Measurements from ENCODE around the gene SLC6A16. TPM values are rescaled to one million over a fixed set of nuclear protein-coding genes. Genes with fewer than 3 reads are reported as not detected.
"Not testable (repeated sequence)": the region's sequence is repeated elsewhere in the genome, so short reads cannot be mapped to it uniquely, and the experiment has no call there.

The SLC6A16 gene
- total RNA-seq (2021; ENCODE audit: unreplicated experiment) (1.3 TPM), Bru-seq, nascent RNA (percentile 46 among the genes with signal in this experiment), BruChase-seq, experiment 1, labeled RNA remaining after a 2-hour chase (percentile 56 among the genes with signal in this experiment), BruChase-seq, experiment 2, labeled RNA remaining after a 6-hour chase (percentile 60 among the genes with signal in this experiment)
- polyA plus RNA-seq (2012; ENCODE audit: insufficient read length): 0.19 TPM
- long read RNA-seq: 0 reads

- POLR2A ChIA-PET: no interaction called here
- in situ Hi-C loops (cut with HindIII; ENCODE audit: low pct_unique_long_range_greater_than_20kb, low sequenced_read_pairs): no loop called here
Measured at GRCh38 chr19:49324801-49325576, at the start of gene SLC6A16. TSS of gene SLC6A16 (minus strand) at chr19:49325191. CDS start at chr19:49311347, 13,844 bp downstream.

DNA sequence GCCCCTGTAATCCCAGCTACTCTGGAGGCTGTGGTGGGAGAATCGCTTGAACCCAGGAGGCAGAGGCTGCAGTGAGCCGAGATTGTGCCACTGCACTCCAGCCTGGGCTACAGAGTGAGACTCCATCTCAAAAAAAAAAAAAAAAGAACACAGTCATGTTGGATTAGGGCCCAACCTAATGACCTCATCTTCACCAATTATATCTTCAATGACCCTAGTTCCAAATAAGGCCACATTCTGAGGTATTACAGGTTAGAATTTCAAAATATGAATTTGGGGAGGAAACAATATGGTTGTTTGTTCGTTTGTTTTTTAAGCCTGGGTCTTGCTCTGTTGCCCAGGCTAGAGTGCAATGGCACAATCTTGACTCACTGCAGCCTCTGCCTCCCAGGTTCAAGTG lies 48.2 kb upstream of the SLC6A16 start:
- in situ Hi-C loops (cut with HindIII; ENCODE audit: low pct_unique_long_range_greater_than_20kb, low sequenced_read_pairs); H3K27ac ChIP-seq (ENCODE audit: low read length); ATAC-seq; H3K36me3 ChIP-seq (ENCODE audit: control insufficient read depth, insufficient read depth, low read length); BruUV-seq (replicated peaks); H3K4me1 ChIP-seq (ENCODE audit: control insufficient read depth, insufficient read depth, low read length); H3K27me3 ChIP-seq (ENCODE audit: control insufficient read depth, insufficient read depth, low read length); H3K9me3 ChIP-seq (ENCODE audit: control insufficient read depth, insufficient read depth, low read depth, low read length); POLR2A ChIA-PET; CTCF ChIA-PET; DNase-seq (ENCODE audit: low read depth, low spot score); intact Hi-C loops (cut with micrococcal nuclease; ENCODE audit: unreplicated experiment); H3K4me3 ChIP-seq (ENCODE audit: low read depth in 2 of 2, low read length in 2 of 2): not testable (repeated sequence)

More at GRCh38 chr19:49324801-49325576, at the start of gene SLC6A16:
- intact Hi-C loops (cut with micrococcal nuclease; ENCODE audit: unreplicated experiment): no loop called here
- BruUV-seq (replicated peaks): no TSS peak
- CTCF ChIA-PET: no interaction called here
- Histone ChIP-seq H3K4me3 (ENCODE audit: low read depth in 2 of 2, low read length in 2 of 2) (no peak within 1 kb of the TSS), H3K27me3 (ENCODE audit: control insufficient read depth, insufficient read depth, low read length) (no peaks in the 10 kb centered on the region), H3K36me3 (ENCODE audit: control insufficient read depth, insufficient read depth, low read length) (no peaks in the 10 kb centered on the region), H3K27ac (ENCODE audit: low read length) (no peak within 1 kb of the TSS), H3K4me1 (ENCODE audit: control insufficient read depth, insufficient read depth, low read length) (no peaks in the 10 kb centered on the region), H3K9me3 (ENCODE audit: control insufficient read depth, insufficient read depth, low read depth, low read length) (no peaks in the 10 kb centered on the region; the same call in 1 of the 2 replicates)
- TF ChIP-seq REST (IDR thresholded peaks at IDR 0.05; ENCODE audit: insufficient read depth in 1 of 2, low read depth in 2 of 2, low read length in 1 of 2) (no peak), TCF7L2 (IDR thresholded peaks at IDR 0.05; ENCODE audit: low read depth, low read length) (no peak), POLR2AphosphoS5 (IDR thresholded peaks at IDR 0.05; ENCODE audit: low read depth, low read length) (no peak), SIN3A (IDR thresholded peaks at IDR 0.05; ENCODE audit: borderline replicate concordance, insufficient read depth, low read depth, low read length) (no peak)
- TF ChIP-seq, protein P1, sequence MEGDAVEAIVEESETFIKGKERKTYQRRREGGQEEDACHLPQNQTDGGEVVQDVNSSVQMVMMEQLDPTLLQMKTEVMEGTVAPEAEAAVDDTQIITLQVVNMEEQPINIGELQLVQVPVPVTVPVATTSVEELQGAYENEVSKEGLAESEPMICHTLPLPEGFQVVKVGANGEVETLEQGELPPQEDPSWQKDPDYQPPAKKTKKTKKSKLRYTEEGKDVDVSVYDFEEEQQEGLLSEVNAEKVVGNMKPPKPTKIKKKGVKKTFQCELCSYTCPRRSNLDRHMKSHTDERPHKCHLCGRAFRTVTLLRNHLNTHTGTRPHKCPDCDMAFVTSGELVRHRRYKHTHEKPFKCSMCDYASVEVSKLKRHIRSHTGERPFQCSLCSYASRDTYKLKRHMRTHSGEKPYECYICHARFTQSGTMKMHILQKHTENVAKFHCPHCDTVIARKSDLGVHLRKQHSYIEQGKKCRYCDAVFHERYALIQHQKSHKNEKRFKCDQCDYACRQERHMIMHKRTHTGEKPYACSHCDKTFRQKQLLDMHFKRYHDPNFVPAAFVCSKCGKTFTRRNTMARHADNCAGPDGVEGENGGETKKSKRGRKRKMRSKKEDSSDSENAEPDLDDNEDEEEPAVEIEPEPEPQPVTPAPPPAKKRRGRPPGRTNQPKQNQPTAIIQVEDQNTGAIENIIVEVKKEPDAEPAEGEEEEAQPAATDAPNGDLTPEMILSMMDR (IDR thresholded peaks at IDR 0.05): no peak
- no peak for DNase-seq (ENCODE audit: low read depth, low spot score)
- no peak for ATAC-seq

GRCh38 chr19:49371184-49371583 lies 46.2 kb upstream of the SLC6A16 start:
- Histone ChIP-seq H3K27me3 (ENCODE audit: control insufficient read depth, insufficient read depth, low read length) (no peaks in the 10 kb centered on the region), H3K27ac (ENCODE audit: low read length) (no peak overlapping the region), H3K36me3 (ENCODE audit: control insufficient read depth, insufficient read depth, low read length) (no peaks in the 10 kb centered on the region), H3K4me1 (ENCODE audit: control insufficient read depth, insufficient read depth, low read length) (no peaks in the 10 kb centered on the region), H3K9me3 (ENCODE audit: control insufficient read depth, insufficient read depth, low read depth, low read length) (peaks cover 5% of the 10 kb centered on the region; the same call in 1 of the 2 replicates), H3K4me3 (ENCODE audit: low read depth in 2 of 2, low read length in 2 of 2) (no peak overlapping the region)
- ChIA-PET CTCF (no interaction called here), POLR2A (no interaction called here)
- no peak for ATAC-seq
- intact Hi-C loops (cut with micrococcal nuclease; ENCODE audit: unreplicated experiment): no loop called here
- no TSS peak for BruUV-seq (replicated peaks)
- in situ Hi-C loops (cut with HindIII; ENCODE audit: low pct_unique_long_range_greater_than_20kb, low sequenced_read_pairs): no loop called here
- DNase-seq (ENCODE audit: low read depth, low spot score): no peak
- TF ChIP-seq POLR2AphosphoS5 (IDR thresholded peaks at IDR 0.05; ENCODE audit: low read depth, low read length): no peak
- no peak for TF ChIP-seq REST (IDR thresholded peaks at IDR 0.05; ENCODE audit: insufficient read depth in 1 of 2, low read depth in 2 of 2, low read length in 1 of 2)
- TF ChIP-seq, protein P1 (IDR thresholded peaks at IDR 0.05): no peak
- no peak for TF ChIP-seq SIN3A (IDR thresholded peaks at IDR 0.05; ENCODE audit: borderline replicate concordance, insufficient read depth, low read depth, low read length)
- TF ChIP-seq TCF7L2 (IDR thresholded peaks at IDR 0.05; ENCODE audit: low read depth, low read length): no peak

Data from Panc1 (cell line).